Activated CD8-positive, alpha-beta T cell treated with anti-CD3 and anti-CD28 coated beads for 36 hours (primary cell): ENCODE results near the gene CREB3L1. TPM values are rescaled to one million over a fixed set of nuclear protein-coding genes. Genes with fewer than 3 reads are reported as not detected.
A peak's percentile ranks its signal among the peaks of the same experiment; 100 is the strongest.

Experiments used
- ATAC-seq: fragments of 200-7000 bp; cut with Tn5 transposase; one replicate; pipeline ENCODE4 v1.10.0; 2021; ENCODE audit warnings: mild to moderate bottlenecking, moderate library complexity
- CTCF ChIA-PET: fragments of 350-600 bp; sonication (Branson Sonifier 250); formaldehyde crosslinking; loops from one replicate; lab custom pipeline; 2021; ENCODE audit warnings: antibody characterized with exemption; lab: Charles Lee
- POLR2A ChIA-PET: fragments of 350-600 bp; sonication (Branson Sonifier 250); formaldehyde crosslinking; loops from one replicate; lab custom pipeline; 2021; ENCODE audit warnings: antibody characterized with exemption; lab: Charles Lee
- DNase-seq: peaks from one replicate; pipeline ENCODE4 v3.0.0-alpha.2; 2020
- H3K27ac Mint-ChIP-seq: one replicate; pipeline ENCODE4 v1.8.0; 2021; ENCODE audit warnings: mild to moderate bottlenecking, mixed read lengths
- H3K27me3 Mint-ChIP-seq: one replicate; pipeline ENCODE4 v1.8.0; 2021; ENCODE audit warnings: mixed read lengths
- H3K36me3 Mint-ChIP-seq: one replicate; pipeline ENCODE4 v1.8.0; 2021; ENCODE audit warnings: low read depth, mixed read lengths
- H3K4me1 Mint-ChIP-seq: one replicate; pipeline ENCODE4 v1.8.0; 2021; ENCODE audit warnings: low read depth, mixed read lengths
- H3K4me3 Mint-ChIP-seq: one replicate; pipeline ENCODE4 v1.8.0; 2021; ENCODE audit warnings: mild to moderate bottlenecking, moderate library complexity, mixed read lengths
- H3K9me3 Mint-ChIP-seq: one replicate; pipeline ENCODE4 v1.8.0; 2021; ENCODE audit warnings: mixed read lengths
- intact Hi-C: fragments of 100-400 bp; cut with micrococcal nuclease; formaldehyde crosslinking; loops from one replicate; pipeline ENCODE4 v1.10.0; 2022
- total RNA-seq, 2 experiments: library from RNA; stranded (reverse); gene quantifications; one replicate each; pipeline ENCODE4 v1.2.3, GENCODE V29; 2021
- TF ChIP-seq, protein P1 (sequence below): fragments of 200-600 bp; IDR thresholded peaks from one replicate; pipeline ENCODE4 v1.8.0; 2022; ENCODE audit warnings: antibody characterized with exemption, mild to moderate bottlenecking

CREB3L1 gene
- total RNA-seq, 2 experiments from 2014 or later: not detected

DNA sequence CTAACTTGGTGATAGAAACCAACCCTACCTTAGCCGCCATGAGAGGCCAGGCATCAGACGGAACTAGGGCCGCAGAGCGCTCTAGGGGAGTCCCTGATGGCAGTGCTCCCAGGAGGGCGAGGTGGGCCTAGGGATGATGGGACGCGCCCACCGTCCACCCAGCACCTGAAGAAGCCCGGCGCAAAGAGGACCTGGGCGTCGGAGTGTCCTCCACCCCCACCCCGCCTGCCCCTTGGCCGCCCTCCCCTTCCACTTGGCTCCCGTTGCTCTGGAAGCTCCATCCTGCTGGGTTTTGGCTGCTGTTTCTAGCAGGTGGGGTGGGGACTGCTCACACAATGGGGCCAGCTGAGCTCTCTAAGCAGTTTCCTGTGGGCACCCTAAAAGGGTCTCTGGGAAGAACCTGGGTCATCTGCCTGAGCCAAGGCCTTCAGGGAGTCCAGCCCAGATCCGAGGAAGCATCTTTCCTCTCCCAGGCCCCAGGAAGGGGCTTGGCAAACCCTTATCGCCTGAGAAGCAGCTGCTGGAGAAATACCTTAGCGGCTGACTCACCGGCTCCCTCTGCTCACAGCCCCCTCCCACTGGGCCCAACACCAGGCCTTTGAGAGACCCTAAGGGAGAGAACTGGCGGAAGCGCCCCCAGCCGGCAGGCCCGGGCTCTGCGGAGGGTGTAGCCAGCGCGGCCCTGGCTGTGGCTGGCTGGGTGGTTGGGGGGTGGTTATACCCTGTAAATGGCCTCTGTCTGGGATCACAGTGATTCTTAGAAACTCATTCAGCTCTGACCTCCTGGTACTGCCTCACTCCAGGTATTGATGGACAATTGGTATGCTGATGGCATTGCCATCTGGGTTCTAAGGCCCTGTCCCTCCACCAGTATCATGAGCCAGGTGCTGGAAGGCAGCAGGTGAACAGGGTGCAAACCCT, 19.3 kb downstream of the CREB3L1 start:
- no peak for ATAC-seq
- CTCF ChIA-PET: interaction anchor here (1.0 to 9.4 kb wide), 15 partner anchors 8 to 332 kb away, joined by 3 to 73 read pairs (median 4); partner anchors contain the start of gene CREB3L1
- Mint-ChIP-seq H3K4me3 (peak overlapping the region; percentile 72), H3K4me1 (peaks cover 12% of the 10 kb centered on the region), H3K27ac (no peak overlapping the region), H3K9me3 (no peaks in the 10 kb centered on the region), H3K27me3 (peaks cover 8% of the 10 kb centered on the region), H3K36me3 (no peaks in the 10 kb centered on the region)
- peak; percentile 23 for DNase-seq
- intact Hi-C loops: no loop called here
- POLR2A ChIA-PET: interaction anchor here (1.4 to 1.7 kb wide), 2 partner anchors 17 to 54 kb away, joined by 3 to 5 read pairs; no protein-coding TSS in a partner anchor
- TF ChIP-seq, protein P1, sequence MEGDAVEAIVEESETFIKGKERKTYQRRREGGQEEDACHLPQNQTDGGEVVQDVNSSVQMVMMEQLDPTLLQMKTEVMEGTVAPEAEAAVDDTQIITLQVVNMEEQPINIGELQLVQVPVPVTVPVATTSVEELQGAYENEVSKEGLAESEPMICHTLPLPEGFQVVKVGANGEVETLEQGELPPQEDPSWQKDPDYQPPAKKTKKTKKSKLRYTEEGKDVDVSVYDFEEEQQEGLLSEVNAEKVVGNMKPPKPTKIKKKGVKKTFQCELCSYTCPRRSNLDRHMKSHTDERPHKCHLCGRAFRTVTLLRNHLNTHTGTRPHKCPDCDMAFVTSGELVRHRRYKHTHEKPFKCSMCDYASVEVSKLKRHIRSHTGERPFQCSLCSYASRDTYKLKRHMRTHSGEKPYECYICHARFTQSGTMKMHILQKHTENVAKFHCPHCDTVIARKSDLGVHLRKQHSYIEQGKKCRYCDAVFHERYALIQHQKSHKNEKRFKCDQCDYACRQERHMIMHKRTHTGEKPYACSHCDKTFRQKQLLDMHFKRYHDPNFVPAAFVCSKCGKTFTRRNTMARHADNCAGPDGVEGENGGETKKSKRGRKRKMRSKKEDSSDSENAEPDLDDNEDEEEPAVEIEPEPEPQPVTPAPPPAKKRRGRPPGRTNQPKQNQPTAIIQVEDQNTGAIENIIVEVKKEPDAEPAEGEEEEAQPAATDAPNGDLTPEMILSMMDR: peak; percentile 40

DNA sequence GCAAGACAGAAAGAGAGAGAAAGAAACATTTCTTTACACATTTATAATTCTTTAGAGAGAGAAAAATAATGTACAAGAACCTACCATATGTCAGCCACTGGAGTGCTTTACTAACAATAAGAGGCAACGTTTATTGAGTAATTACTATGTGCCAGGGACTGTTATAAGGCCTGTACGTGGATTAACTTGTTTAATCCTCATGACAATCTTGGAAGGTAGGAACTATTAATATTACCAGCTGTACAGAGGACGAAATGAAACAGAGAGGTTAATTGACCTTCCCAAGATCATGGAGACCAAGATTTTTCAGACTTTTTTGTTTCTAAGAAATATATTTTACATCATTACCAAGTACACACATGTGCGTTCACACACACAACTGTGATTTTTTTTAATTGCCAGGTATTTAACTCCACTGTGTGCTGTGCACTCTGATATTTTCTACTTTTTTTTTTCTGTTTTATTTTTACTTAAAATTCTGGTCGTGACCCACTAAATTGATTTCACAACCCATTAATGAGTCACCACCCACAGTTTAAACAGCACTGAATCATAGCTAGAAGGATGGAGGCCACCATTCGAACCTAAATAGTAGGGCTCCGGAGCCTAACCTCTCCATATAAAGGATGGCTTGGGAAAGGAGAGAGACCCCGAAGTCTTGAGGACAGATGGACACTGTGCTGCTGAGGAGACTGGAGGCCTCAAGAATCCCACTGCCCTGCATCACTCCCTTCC, 21.4 kb downstream of the CREB3L1 start:
- Mint-ChIP-seq H3K9me3 (no peaks in the 10 kb centered on the region), H3K27me3 (peaks cover 8% of the 10 kb centered on the region), H3K4me3 (no peak overlapping the region), H3K27ac (no peak overlapping the region), H3K4me1 (peaks cover 12% of the 10 kb centered on the region), H3K36me3 (no peaks in the 10 kb centered on the region)
- ATAC-seq (no peak), DNase-seq (no peak)
- POLR2A ChIA-PET: no interaction called here
- CTCF ChIA-PET: interaction anchor here (2.0 to 9.4 kb wide), 3 partner anchors 10 to 58 kb away, joined by 6 to 73 read pairs (median 23); no protein-coding TSS in a partner anchor
- intact Hi-C loops: no loop called here
- TF ChIP-seq, protein P1: no peak

DNA sequence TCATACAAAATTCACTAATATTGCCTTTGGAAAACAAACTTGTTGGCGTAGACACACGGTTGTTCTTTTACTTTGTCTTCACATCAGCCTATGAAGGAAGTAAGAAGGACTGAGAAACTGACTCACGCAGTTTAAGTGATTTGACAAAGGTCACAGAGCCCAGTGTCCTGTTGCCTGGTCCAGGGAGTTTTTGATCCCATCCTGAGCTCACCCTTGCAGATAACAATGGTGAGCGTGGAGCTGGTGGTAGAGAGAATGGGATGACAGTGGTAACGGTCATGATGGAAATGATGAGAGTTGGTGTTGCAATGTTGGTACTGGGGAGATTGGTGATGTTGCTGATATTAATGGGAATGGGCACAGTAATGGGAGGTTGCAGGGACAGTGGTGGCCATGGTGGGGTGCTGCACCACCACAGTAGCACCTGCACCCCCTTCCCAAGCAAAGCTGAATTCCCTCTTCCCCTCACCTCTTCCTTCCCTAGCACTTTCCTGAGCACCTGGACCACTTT, 22.0 kb downstream of the CREB3L1 start:
- H3K36me3 Mint-ChIP-seq: no peaks in the 10 kb centered on the region
- ATAC-seq (no peak), DNase-seq (no peak)
- intact Hi-C loops: no loop called here
- TF ChIP-seq, protein P1: no peak
- H3K9me3 Mint-ChIP-seq: no peaks in the 10 kb centered on the region
- H3K4me3 Mint-ChIP-seq: no peak overlapping the region
- no peak overlapping the region for H3K27ac Mint-ChIP-seq
- ChIA-PET POLR2A (interaction anchor here (1.1 kb wide), 1 partner anchor 61 kb away, joined by 3 read pairs; no protein-coding TSS in a partner anchor), CTCF (interaction anchor here (1.1 to 9.4 kb wide), 4 partner anchors 10 to 59 kb away, joined by 6 to 73 read pairs (median 14); no protein-coding TSS in a partner anchor)
- peaks cover 8% of the 10 kb centered on the region for H3K27me3 Mint-ChIP-seq
- peaks cover 12% of the 10 kb centered on the region for H3K4me1 Mint-ChIP-seq

DNA sequence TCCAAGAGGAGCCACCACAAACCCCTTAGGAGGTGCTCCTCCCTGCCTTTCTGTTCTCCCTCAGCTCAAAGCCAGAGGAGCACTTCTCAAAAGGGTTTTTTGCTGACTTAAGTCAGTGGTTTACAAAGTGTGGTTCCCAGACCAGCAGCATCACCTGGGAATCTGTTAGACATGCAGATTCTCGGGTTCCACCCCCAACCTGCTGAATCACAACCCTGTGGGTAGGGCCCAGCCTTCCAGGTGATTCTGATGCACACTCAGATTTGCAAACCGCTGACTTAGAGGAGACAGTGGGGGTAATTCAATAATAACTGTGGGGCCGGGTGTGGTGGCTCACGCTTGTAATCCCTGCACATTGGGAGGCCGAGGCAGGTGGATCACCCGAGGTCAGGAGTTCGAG, 22.8 kb downstream of the CREB3L1 start:
- Mint-ChIP-seq H3K36me3 (no peaks in the 10 kb centered on the region), H3K4me3 (no peak overlapping the region), H3K9me3 (no peaks in the 10 kb centered on the region), H3K27me3 (peaks cover 8% of the 10 kb centered on the region), H3K27ac (no peak overlapping the region), H3K4me1 (peaks cover 9% of the 10 kb centered on the region)
- peak; percentile 26 for DNase-seq
- intact Hi-C loops: loop anchor here (10.0 kb wide), 1 partner anchor 175 kb away; the partner anchor contains the start of gene PHF21A
- ChIA-PET CTCF (interaction anchor here (1.1 to 9.4 kb wide), 4 partner anchors 9 to 59 kb away, joined by 6 to 73 read pairs (median 14); no protein-coding TSS in a partner anchor), POLR2A (interaction anchor here (1.1 kb wide), 1 partner anchor 62 kb away, joined by 3 read pairs; no protein-coding TSS in a partner anchor)
- ATAC-seq: no peak
- TF ChIP-seq, protein P1: no peak
